Measurements from ENCODE around the gene CSF2. TPM values are rescaled to one million over a fixed set of nuclear protein-coding genes. Genes with fewer than 3 reads are reported as not detected.
"Not testable (repeated sequence)": the region's sequence is repeated elsewhere in the genome, so short reads cannot be mapped to it uniquely, and the experiment has no call there.

CSF2 gene
- polyA plus RNA-seq, 1 donor (not counting 4 experiments of a cell fraction or from before 2014, with no cell fraction given), result 7.2 TPM

GRCh38 chr5:132105688-132106087, 32.1 kb downstream of the CSF2 start:
- no peak overlapping the region for H3K4me3 ChIP-seq (ENCODE audit: control insufficient read depth in 2 of 3, extremely low read depth in 1 of 3, insufficient read depth in 2 of 3, low read depth in 1 of 3, low read length in 3 of 3)
- H3K79me2 ChIP-seq (ENCODE audit: control insufficient read depth, insufficient read depth, low read length), result no peaks in the 10 kb centered on the region
- FAIRE-seq, result no peak
- H3K9me3 ChIP-seq (ENCODE audit: control insufficient read depth, low read depth, low read length), result no peaks in the 10 kb centered on the region
- no peaks in the 10 kb centered on the region for H3K36me3 ChIP-seq (ENCODE audit: control insufficient read depth in 2 of 2, extremely low read depth in 1 of 2, insufficient read depth in 2 of 2, low read length in 2 of 2)
- H3K9me1 ChIP-seq (ENCODE audit: control insufficient read depth, extremely low read depth, insufficient read depth, low read length), result peaks cover 5% of the 10 kb centered on the region
- TF ChIP-seq EZH2 (IDR thresholded peaks at IDR 0.05; ENCODE audit: low read length), result no peak
- no peak for TF ChIP-seq CTCF (optimal IDR thresholded peaks at IDR 0.05 in 1 of 3, IDR thresholded peaks at IDR 0.05 in 1 of 3, conservative IDR thresholded peaks at IDR 0.05 in 1 of 3; ENCODE audit: extremely low read depth in 1 of 3, insufficient read depth in 2 of 3, low read length in 3 of 3)
- no peak for DNase-seq (ENCODE audit: low read depth, low spot score)
- peaks cover 30% of the 10 kb centered on the region for H3K4me1 ChIP-seq (ENCODE audit: control insufficient read depth, extremely low read depth, insufficient read depth, low read length)
- no peaks in the 10 kb centered on the region for H3K27me3 ChIP-seq (ENCODE audit: control insufficient read depth, extremely low read depth, insufficient read depth, low read length)
- no peak overlapping the region for H2AFZ ChIP-seq (ENCODE audit: control insufficient read depth, low read length)
- no peaks in the 10 kb centered on the region for H4K20me1 ChIP-seq (ENCODE audit: control insufficient read depth, extremely low read depth, insufficient read depth, low read length)
- dilution Hi-C loops (cut with MboI; ENCODE audit: extremely low pct_ligation_motif_present, low sequenced_read_pairs), result no loop called here
- no peak overlapping the region for H3K27ac ChIP-seq (ENCODE audit: control insufficient read depth, insufficient read depth, low read length)
- H3K9ac ChIP-seq (ENCODE audit: control insufficient read depth, extremely low read depth, insufficient read depth, low read length), result no peak overlapping the region
- H3K4me2 ChIP-seq (ENCODE audit: control insufficient read depth, extremely low read depth, insufficient read depth, low read depth, low read length), result no peak overlapping the region

GRCh38 chr5:132108495-132108894, 34.9 kb downstream of the CSF2 start:
- DNase-seq (ENCODE audit: low read depth, low spot score); H3K36me3 ChIP-seq (ENCODE audit: control insufficient read depth in 2 of 2, extremely low read depth in 1 of 2, insufficient read depth in 2 of 2, low read length in 2 of 2); H3K27ac ChIP-seq (ENCODE audit: control insufficient read depth, insufficient read depth, low read length); H4K20me1 ChIP-seq (ENCODE audit: control insufficient read depth, extremely low read depth, insufficient read depth, low read length); H3K4me3 ChIP-seq (ENCODE audit: control insufficient read depth in 2 of 3, extremely low read depth in 1 of 3, insufficient read depth in 2 of 3, low read depth in 1 of 3, low read length in 3 of 3); H2AFZ ChIP-seq (ENCODE audit: control insufficient read depth, low read length); FAIRE-seq; H3K79me2 ChIP-seq (ENCODE audit: control insufficient read depth, insufficient read depth, low read length); H3K9me1 ChIP-seq (ENCODE audit: control insufficient read depth, extremely low read depth, insufficient read depth, low read length); H3K9me3 ChIP-seq (ENCODE audit: control insufficient read depth, low read depth, low read length); H3K4me2 ChIP-seq (ENCODE audit: control insufficient read depth, extremely low read depth, insufficient read depth, low read depth, low read length); H3K9ac ChIP-seq (ENCODE audit: control insufficient read depth, extremely low read depth, insufficient read depth, low read length); dilution Hi-C loops (cut with MboI; ENCODE audit: extremely low pct_ligation_motif_present, low sequenced_read_pairs); H3K27me3 ChIP-seq (ENCODE audit: control insufficient read depth, extremely low read depth, insufficient read depth, low read length): not testable (repeated sequence)
- peaks cover 14% of the 10 kb centered on the region for H3K4me1 ChIP-seq (ENCODE audit: control insufficient read depth, extremely low read depth, insufficient read depth, low read length)

- H3K9me1 ChIP-seq (ENCODE audit: control insufficient read depth, extremely low read depth, insufficient read depth, low read length); H3K4me3 ChIP-seq (ENCODE audit: control insufficient read depth in 2 of 3, extremely low read depth in 1 of 3, insufficient read depth in 2 of 3, low read depth in 1 of 3, low read length in 3 of 3); H3K4me2 ChIP-seq (ENCODE audit: control insufficient read depth, extremely low read depth, insufficient read depth, low read depth, low read length); H3K79me2 ChIP-seq (ENCODE audit: control insufficient read depth, insufficient read depth, low read length); FAIRE-seq; H3K36me3 ChIP-seq (ENCODE audit: control insufficient read depth in 2 of 2, extremely low read depth in 1 of 2, insufficient read depth in 2 of 2, low read length in 2 of 2); H3K27me3 ChIP-seq (ENCODE audit: control insufficient read depth, extremely low read depth, insufficient read depth, low read length); H3K9ac ChIP-seq (ENCODE audit: control insufficient read depth, extremely low read depth, insufficient read depth, low read length); DNase-seq (ENCODE audit: low read depth, low spot score); H3K4me1 ChIP-seq (ENCODE audit: control insufficient read depth, extremely low read depth, insufficient read depth, low read length); H2AFZ ChIP-seq (ENCODE audit: control insufficient read depth, low read length); H4K20me1 ChIP-seq (ENCODE audit: control insufficient read depth, extremely low read depth, insufficient read depth, low read length); H3K27ac ChIP-seq (ENCODE audit: control insufficient read depth, insufficient read depth, low read length); dilution Hi-C loops (cut with MboI; ENCODE audit: extremely low pct_ligation_motif_present, low sequenced_read_pairs); H3K9me3 ChIP-seq (ENCODE audit: control insufficient read depth, low read depth, low read length): not testable (repeated sequence)
Measured at GRCh38 chr5:132108957-132109356, 35.4 kb downstream of the CSF2 start.

Data from keratinocyte (primary cell).